ENCODE data around the gene KPNA4. TPM values are rescaled to one million over a fixed set of nuclear protein-coding genes. Genes with fewer than 3 reads are reported as not detected.

Gene KPNA4
- total and polyA plus RNA-seq, 8 donors = 5.8 to 23.9 (median 17.4) TPM

DNA sequence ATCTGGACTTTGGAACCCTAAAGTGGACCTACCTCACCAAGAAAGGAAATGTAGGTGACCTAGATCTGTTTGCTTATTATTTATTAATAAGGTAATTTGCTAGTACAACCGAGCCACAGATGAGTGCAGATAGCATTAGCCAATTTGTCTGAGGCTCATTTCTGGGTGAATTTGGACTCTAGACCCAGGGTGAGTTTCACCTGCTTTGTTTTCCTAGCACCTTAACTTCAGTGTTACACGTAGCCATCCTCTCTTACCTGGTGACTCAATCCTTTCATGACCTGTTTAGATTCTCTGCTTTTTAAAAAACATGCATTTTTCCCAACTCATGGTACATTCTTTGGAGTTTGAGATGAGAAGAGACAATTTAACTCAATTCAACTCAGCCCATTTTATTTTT lies 33.5 kb upstream of the KPNA4 start:
- Histone ChIP-seq H3K9me3 (no peaks in the 10 kb centered on the region), H3K27ac (no peak overlapping the region), H3K4me1 (peaks cover 0 to 9% (median 8%) of the 10 kb centered on the region in 3 donors), H3K4me3 (no peak overlapping the region), H3K27me3 (no peaks in the 10 kb centered on the region), H3K36me3 (no peaks in the 10 kb centered on the region)
- TF ChIP-seq, protein P1, sequence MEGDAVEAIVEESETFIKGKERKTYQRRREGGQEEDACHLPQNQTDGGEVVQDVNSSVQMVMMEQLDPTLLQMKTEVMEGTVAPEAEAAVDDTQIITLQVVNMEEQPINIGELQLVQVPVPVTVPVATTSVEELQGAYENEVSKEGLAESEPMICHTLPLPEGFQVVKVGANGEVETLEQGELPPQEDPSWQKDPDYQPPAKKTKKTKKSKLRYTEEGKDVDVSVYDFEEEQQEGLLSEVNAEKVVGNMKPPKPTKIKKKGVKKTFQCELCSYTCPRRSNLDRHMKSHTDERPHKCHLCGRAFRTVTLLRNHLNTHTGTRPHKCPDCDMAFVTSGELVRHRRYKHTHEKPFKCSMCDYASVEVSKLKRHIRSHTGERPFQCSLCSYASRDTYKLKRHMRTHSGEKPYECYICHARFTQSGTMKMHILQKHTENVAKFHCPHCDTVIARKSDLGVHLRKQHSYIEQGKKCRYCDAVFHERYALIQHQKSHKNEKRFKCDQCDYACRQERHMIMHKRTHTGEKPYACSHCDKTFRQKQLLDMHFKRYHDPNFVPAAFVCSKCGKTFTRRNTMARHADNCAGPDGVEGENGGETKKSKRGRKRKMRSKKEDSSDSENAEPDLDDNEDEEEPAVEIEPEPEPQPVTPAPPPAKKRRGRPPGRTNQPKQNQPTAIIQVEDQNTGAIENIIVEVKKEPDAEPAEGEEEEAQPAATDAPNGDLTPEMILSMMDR (IDR thresholded peaks at IDR 0.05) = no peak
- ATAC-seq = no peak
- FAIRE-seq = no peak
- no peak for DNase-seq
- 64 to 67% methylated on average over 2 of the region's 2 CpGs for WGBS, 2 donors
- intact Hi-C loops (cut with DNase I) = no loop called here

DNA sequence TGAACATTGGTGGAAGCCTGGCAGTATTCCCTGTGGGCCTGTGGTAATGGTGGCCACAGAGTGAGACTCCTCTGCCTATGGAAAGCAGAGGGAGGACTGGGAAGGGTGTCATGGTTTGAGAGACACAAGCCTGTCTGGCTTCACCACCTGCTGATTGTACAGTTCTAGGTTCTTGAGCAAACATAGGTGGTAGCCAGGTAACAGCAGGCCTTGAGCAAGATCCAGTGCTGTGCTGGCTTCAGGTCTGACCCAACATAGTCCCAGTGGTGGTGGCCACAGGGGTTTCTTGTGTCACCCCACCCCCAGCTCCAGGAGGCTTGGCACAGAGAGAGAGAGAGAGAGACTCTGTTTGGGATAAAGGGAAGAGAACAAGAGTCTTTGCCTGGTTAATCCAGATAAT lies 22.7 kb upstream of the KPNA4 start:
- Histone ChIP-seq H3K36me3 (no peaks in the 10 kb centered on the region), H3K9me3 (no peaks in the 10 kb centered on the region), H3K4me3 (no peak overlapping the region), H3K27ac (no peak overlapping the region), H3K4me1 (no peaks in the 10 kb centered on the region), H3K27me3 (no peaks in the 10 kb centered on the region)
- ATAC-seq (no peak), FAIRE-seq (no peak), DNase-seq (no peak)
- TF ChIP-seq, protein P1 (IDR thresholded peaks at IDR 0.05) = no peak
- intact Hi-C loops (cut with DNase I) = no loop called here

DNA sequence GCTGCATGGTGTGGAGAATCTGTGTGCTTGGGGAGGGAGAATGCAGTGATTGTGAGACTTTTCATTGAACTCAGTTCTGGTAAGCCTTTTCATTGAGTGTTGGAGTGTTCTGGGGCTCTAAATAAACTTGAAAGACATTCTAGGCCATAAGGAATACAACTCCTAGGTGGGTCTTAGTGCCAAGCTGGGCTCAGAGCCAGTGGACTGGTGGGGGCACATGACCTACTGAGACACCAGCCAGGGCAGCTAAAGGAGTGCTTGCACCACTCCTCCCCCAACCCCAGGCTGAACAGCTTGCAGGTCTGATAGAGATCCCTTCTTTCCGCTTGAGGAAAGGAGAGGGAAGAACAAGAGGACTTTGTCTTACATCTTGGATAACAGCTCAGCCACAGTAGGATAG lies 21.7 kb upstream of the KPNA4 start:
- Histone ChIP-seq H3K36me3 (no peaks in the 10 kb centered on the region), H3K4me1 (no peaks in the 10 kb centered on the region), H3K27ac (no peak overlapping the region), H3K4me3 (no peak overlapping the region), H3K27me3 (no peaks in the 10 kb centered on the region), H3K9me3 (no peaks in the 10 kb centered on the region)
- DNase-seq = no peak
- intact Hi-C loops (cut with DNase I) = no loop called here
- TF ChIP-seq, protein P1 (IDR thresholded peaks at IDR 0.05) = no peak
- no peak for FAIRE-seq
- no peak for ATAC-seq
- WGBS, 2 donors = 100% methylated on average over 1 of the region's 1 CpG

DNA sequence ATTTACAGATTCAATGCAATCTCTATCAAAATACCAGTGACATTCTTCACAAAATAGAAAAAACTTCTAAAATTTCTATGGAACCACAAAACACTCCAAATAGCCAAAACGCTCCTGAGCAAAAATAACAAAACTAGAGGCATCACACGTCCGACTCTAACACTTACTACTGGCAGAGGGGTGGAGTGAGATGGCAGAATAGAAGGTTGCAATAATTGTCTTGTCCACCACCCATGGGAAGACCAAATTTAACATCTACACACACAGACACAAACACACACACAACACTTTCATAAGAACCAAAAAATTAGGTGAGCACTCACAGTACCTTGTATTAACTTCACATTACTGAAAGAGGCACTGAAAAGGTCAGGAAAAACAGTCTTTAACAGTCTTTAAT lies 21.3 kb upstream of the KPNA4 start:
- WGBS, 2 donors = 77 to 88% methylated on average over 3 of the region's 3 CpGs
- TF ChIP-seq, protein P1 (IDR thresholded peaks at IDR 0.05) = no peak

DNA sequence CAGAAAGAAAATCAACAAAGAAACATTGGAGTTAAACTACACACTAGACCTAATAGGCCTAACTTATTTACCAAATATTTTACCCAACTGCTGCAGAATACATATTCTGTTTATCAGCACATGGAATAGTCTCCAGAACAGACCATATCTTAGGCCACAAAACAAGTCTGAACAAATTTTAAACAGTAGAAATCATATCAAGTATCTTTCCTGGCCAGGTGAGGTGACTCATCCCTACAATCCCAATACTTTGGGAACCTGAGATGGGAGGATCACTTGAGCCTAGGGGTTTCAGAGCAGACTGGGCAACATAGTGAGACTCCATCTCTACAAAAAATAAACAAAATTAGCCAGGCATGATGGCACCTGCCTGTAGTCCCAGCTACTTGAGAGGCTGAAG lies 18.1 kb upstream of the KPNA4 start:
- Histone ChIP-seq H3K9me3 (no peaks in the 10 kb centered on the region), H3K27ac (no peak overlapping the region), H3K36me3 (no peaks in the 10 kb centered on the region), H3K27me3 (no peaks in the 10 kb centered on the region), H3K4me3 (no peak overlapping the region), H3K4me1 (no peaks in the 10 kb centered on the region)
- FAIRE-seq = no peak
- TF ChIP-seq, protein P1 (IDR thresholded peaks at IDR 0.05) = no peak
- no peak for DNase-seq
- no peak for ATAC-seq
- intact Hi-C loops (cut with DNase I) = no loop called here

More for the DNA sequence above, 21.3 kb upstream of the KPNA4 start:
- Histone ChIP-seq H3K36me3 (no peaks in the 10 kb centered on the region), H3K9me3 (no peaks in the 10 kb centered on the region), H3K27ac (no peak overlapping the region), H3K4me1 (no peaks in the 10 kb centered on the region), H3K27me3 (no peaks in the 10 kb centered on the region), H3K4me3 (no peak overlapping the region)
- intact Hi-C loops (cut with DNase I) = no loop called here
- FAIRE-seq = no peak
- DNase-seq = no peak
- no peak for ATAC-seq
